ENCODE results near the gene TMX2.
"Not testable (repeated sequence)": the region's sequence is repeated elsewhere in the genome, so short reads cannot be mapped to it uniquely, and the experiment has no call there.

Gene TMX2

GRCh38 chr11:57712256-57713150 lies at the start of gene TMX2:
Gene TMX2 (plus strand): TSS chr11:57712593. CDS start chr11:57712619, 26 bp downstream.
- Mint-ChIP-seq H3K27me3 (no peaks in the 10 kb centered on the region), H3K9me3 (no peaks in the 10 kb centered on the region), H3K4me1 (ENCODE audit: low read depth) (peaks cover 54% of the 10 kb centered on the region), H3K27ac (peak within 1 kb of the TSS; percentile 98), H3K4me3 (peak within 1 kb of the TSS; percentile 98), H3K36me3 (ENCODE audit: low read depth) (peaks cover 10% of the 10 kb centered on the region)

GRCh38 chr11:57662893-57663292 lies 49.5 kb upstream of the TMX2 start:
- H3K27ac Mint-ChIP-seq, result no peak overlapping the region
- no peaks in the 10 kb centered on the region for H3K9me3 Mint-ChIP-seq
- H3K4me1 Mint-ChIP-seq (ENCODE audit: low read depth), result peaks cover 35% of the 10 kb centered on the region
- H3K27me3 Mint-ChIP-seq, result no peaks in the 10 kb centered on the region
- H3K36me3 Mint-ChIP-seq (ENCODE audit: low read depth), result peaks cover 32% of the 10 kb centered on the region
- H3K4me3 Mint-ChIP-seq, result no peak overlapping the region

- Mint-ChIP-seq H3K36me3 (ENCODE audit: low read depth) (peaks cover 32% of the 10 kb centered on the region), H3K4me3 (no peak overlapping the region), H3K27ac (no peak overlapping the region), H3K4me1 (ENCODE audit: low read depth) (peaks cover 30% of the 10 kb centered on the region), H3K9me3 (no peaks in the 10 kb centered on the region), H3K27me3 (no peaks in the 10 kb centered on the region)
Observed at GRCh38 chr11:57663975-57664374, 48.4 kb upstream of the TMX2 start.

GRCh38 chr11:57667117-57667735 lies 45.2 kb upstream of the TMX2 start:
- Mint-ChIP-seq H3K9me3 (no peaks in the 10 kb centered on the region), H3K4me3 (peak overlapping the region; percentile 98), H3K27me3 (no peaks in the 10 kb centered on the region), H3K36me3 (ENCODE audit: low read depth) (peaks cover 16% of the 10 kb centered on the region), H3K27ac (peak overlapping the region; percentile 100), H3K4me1 (ENCODE audit: low read depth) (peaks cover 56% of the 10 kb centered on the region)

GRCh38 chr11:57667736-57668433 lies 44.5 kb upstream of the TMX2 start, which contains the start of gene ZDHHC5:
Gene ZDHHC5 (plus strand): TSS chr11:57668114. CDS start chr11:57673091, 4,977 bp downstream.
- peaks cover 56% of the 10 kb centered on the region for H3K4me1 Mint-ChIP-seq (ENCODE audit: low read depth)
- peak within 1 kb of the TSS; percentile 100 for H3K27ac Mint-ChIP-seq
- peak within 1 kb of the TSS; percentile 98 for H3K4me3 Mint-ChIP-seq
- H3K27me3 Mint-ChIP-seq, result no peaks in the 10 kb centered on the region
- peaks cover 16% of the 10 kb centered on the region for H3K36me3 Mint-ChIP-seq (ENCODE audit: low read depth)
- no peaks in the 10 kb centered on the region for H3K9me3 Mint-ChIP-seq

GRCh38 chr11:57668434-57668782 lies 44.0 kb upstream of the TMX2 start:
- Mint-ChIP-seq H3K4me3 (peak overlapping the region; percentile 98), H3K36me3 (ENCODE audit: low read depth) (peaks cover 21% of the 10 kb centered on the region), H3K9me3 (no peaks in the 10 kb centered on the region), H3K27ac (peak overlapping the region; percentile 100), H3K4me1 (ENCODE audit: low read depth) (peaks cover 60% of the 10 kb centered on the region), H3K27me3 (no peaks in the 10 kb centered on the region)

GRCh38 chr11:57674251-57674650 lies 38.1 kb upstream of the TMX2 start:
- Mint-ChIP-seq H3K4me3 (no peak overlapping the region), H3K27me3 (no peaks in the 10 kb centered on the region), H3K27ac (peak overlapping the region; percentile 49), H3K9me3 (no peaks in the 10 kb centered on the region), H3K4me1 (ENCODE audit: low read depth) (peaks cover 86% of the 10 kb centered on the region), H3K36me3 (ENCODE audit: low read depth) (peaks cover 63% of the 10 kb centered on the region)

- no peaks in the 10 kb centered on the region for H3K9me3 Mint-ChIP-seq
- H3K27ac Mint-ChIP-seq, result peak overlapping the region; percentile 28
- no peak overlapping the region for H3K4me3 Mint-ChIP-seq
- peaks cover 63% of the 10 kb centered on the region for H3K36me3 Mint-ChIP-seq (ENCODE audit: low read depth)
- peaks cover 86% of the 10 kb centered on the region for H3K4me1 Mint-ChIP-seq (ENCODE audit: low read depth)
- H3K27me3 Mint-ChIP-seq, result no peaks in the 10 kb centered on the region
Observed at GRCh38 chr11:57675176-57675941, 37.0 kb upstream of the TMX2 start.

GRCh38 chr11:57679396-57679795 lies 33.0 kb upstream of the TMX2 start:
- Mint-ChIP-seq H3K9me3 (no peaks in the 10 kb centered on the region), H3K4me1 (ENCODE audit: low read depth) (peaks cover 63% of the 10 kb centered on the region), H3K27ac (no peak overlapping the region), H3K4me3 (no peak overlapping the region), H3K27me3 (no peaks in the 10 kb centered on the region), H3K36me3 (ENCODE audit: low read depth) (peaks cover 63% of the 10 kb centered on the region)

GRCh38 chr11:57680552-57680874 lies 31.9 kb upstream of the TMX2 start:
- Mint-ChIP-seq H3K9me3 (no peaks in the 10 kb centered on the region), H3K4me3 (no peak overlapping the region), H3K4me1 (ENCODE audit: low read depth) (peaks cover 52% of the 10 kb centered on the region), H3K27ac (peak overlapping the region; percentile 74), H3K27me3 (no peaks in the 10 kb centered on the region), H3K36me3 (ENCODE audit: low read depth) (peaks cover 60% of the 10 kb centered on the region)

GRCh38 chr11:57681168-57681567 lies 31.2 kb upstream of the TMX2 start:
- Mint-ChIP-seq H3K9me3 (no peaks in the 10 kb centered on the region), H3K27ac (peak overlapping the region; percentile 13), H3K4me1 (ENCODE audit: low read depth) (peaks cover 46% of the 10 kb centered on the region), H3K27me3 (no peaks in the 10 kb centered on the region), H3K36me3 (ENCODE audit: low read depth) (peaks cover 53% of the 10 kb centered on the region), H3K4me3 (no peak overlapping the region)

GRCh38 chr11:57690474-57690873 lies 21.9 kb upstream of the TMX2 start:
- not testable (repeated sequence) for H3K4me3 Mint-ChIP-seq; H3K9me3 Mint-ChIP-seq; H3K27me3 Mint-ChIP-seq; H3K4me1 Mint-ChIP-seq (ENCODE audit: low read depth); H3K27ac Mint-ChIP-seq
- H3K36me3 Mint-ChIP-seq (ENCODE audit: low read depth), result peaks cover 55% of the 10 kb centered on the region

GRCh38 chr11:57698843-57699365 lies 13.5 kb upstream of the TMX2 start:
- H3K27me3 Mint-ChIP-seq, result no peaks in the 10 kb centered on the region
- no peaks in the 10 kb centered on the region for H3K4me1 Mint-ChIP-seq (ENCODE audit: low read depth)
- H3K27ac Mint-ChIP-seq, result no peak overlapping the region
- no peaks in the 10 kb centered on the region for H3K9me3 Mint-ChIP-seq
- no peak overlapping the region for H3K4me3 Mint-ChIP-seq
- H3K36me3 Mint-ChIP-seq (ENCODE audit: low read depth), result peaks cover 59% of the 10 kb centered on the region

GRCh38 chr11:57699813-57700212 lies 12.6 kb upstream of the TMX2 start:
- Mint-ChIP-seq H3K27me3 (no peaks in the 10 kb centered on the region), H3K9me3 (no peaks in the 10 kb centered on the region), H3K4me1 (ENCODE audit: low read depth) (no peaks in the 10 kb centered on the region), H3K36me3 (ENCODE audit: low read depth) (peaks cover 66% of the 10 kb centered on the region), H3K27ac (no peak overlapping the region), H3K4me3 (no peak overlapping the region)

Measured in stimulated activated naive CD8-positive, alpha-beta T cell treated with anti-CD3 and anti-CD28 coated beads, Interleukin-15, Interleukin-2, amounts not matched to agents 100 ng/mL and 50 ng/mL, for 24 hours (primary cell).